Breast epithelium (tissue), 3 donors: ENCODE data around the gene SEC61G.

Experiments
- POLR2A ChIP-seq: fragments of 450-650 bp; IDR thresholded peaks from one replicate; pipeline ENCODE4 v1.6.1; 2016; ENCODE audit warnings: antibody characterized with exemption, mild to moderate bottlenecking, moderate library complexity
- TF ChIP-seq, protein P1 (sequence below), 3 donors: fragments of 450-650 bp; IDR thresholded peaks; one replicate each; pipeline ENCODE4 v1.5.1; 2016 to 2017; ENCODE audit warnings: antibody characterized with exemption in 3 of 3, mild to moderate bottlenecking in 3 of 3, moderate library complexity in 3 of 3

DNA sequence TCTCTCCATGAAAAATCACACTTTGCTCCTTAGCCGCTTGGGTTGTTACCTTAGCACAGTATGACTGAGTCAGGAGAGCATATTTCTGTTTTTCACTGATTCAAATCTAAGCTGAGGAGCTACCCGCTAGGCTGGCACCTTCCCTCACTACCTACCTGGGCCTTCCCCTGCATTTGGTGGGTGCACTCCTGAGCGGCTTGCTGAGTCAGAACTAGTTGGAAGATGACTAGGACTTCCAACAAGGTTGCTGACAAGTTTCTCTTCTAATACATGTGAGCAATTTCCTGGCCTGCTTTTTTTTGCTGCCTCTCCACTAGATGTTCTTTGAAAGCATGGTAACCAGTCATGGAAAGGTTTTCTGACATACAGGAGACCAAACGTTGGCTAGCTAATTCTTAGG lies 43.8 kb upstream of the SEC61G start:
- TF ChIP-seq, protein P1, sequence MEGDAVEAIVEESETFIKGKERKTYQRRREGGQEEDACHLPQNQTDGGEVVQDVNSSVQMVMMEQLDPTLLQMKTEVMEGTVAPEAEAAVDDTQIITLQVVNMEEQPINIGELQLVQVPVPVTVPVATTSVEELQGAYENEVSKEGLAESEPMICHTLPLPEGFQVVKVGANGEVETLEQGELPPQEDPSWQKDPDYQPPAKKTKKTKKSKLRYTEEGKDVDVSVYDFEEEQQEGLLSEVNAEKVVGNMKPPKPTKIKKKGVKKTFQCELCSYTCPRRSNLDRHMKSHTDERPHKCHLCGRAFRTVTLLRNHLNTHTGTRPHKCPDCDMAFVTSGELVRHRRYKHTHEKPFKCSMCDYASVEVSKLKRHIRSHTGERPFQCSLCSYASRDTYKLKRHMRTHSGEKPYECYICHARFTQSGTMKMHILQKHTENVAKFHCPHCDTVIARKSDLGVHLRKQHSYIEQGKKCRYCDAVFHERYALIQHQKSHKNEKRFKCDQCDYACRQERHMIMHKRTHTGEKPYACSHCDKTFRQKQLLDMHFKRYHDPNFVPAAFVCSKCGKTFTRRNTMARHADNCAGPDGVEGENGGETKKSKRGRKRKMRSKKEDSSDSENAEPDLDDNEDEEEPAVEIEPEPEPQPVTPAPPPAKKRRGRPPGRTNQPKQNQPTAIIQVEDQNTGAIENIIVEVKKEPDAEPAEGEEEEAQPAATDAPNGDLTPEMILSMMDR (IDR thresholded peaks at IDR 0.05) = no peak
- no peak for TF ChIP-seq POLR2A
